NT2/D1 (cell line): ENCODE results near the gene VEZF1.
A peak's percentile ranks its signal among the peaks of the same experiment; 100 is the strongest.

Experiments used
- DNase-seq: peaks from one replicate; pipeline ENCODE4 v3.0.0-alpha.2; 2011; ENCODE audit warnings: low read depth, low spot score
- H3K27me3 ChIP-seq: 2 replicates; pipeline ENCODE4 v1.6.0; 2011; ENCODE audit warnings: mild to moderate bottlenecking; ENCODE audit not compliant: insufficient read length, insufficient read depth
- H3K36me3 ChIP-seq: 2 replicates; pipeline ENCODE4 v1.6.1; 2011; ENCODE audit warnings: mild to moderate bottlenecking, low read length, mixed read lengths; ENCODE audit not compliant: insufficient read depth, insufficient read length
- H3K4me1 ChIP-seq: 2 replicates; pipeline ENCODE4 v1.5.1; 2011; ENCODE audit not compliant: insufficient read depth, insufficient read length
- H3K4me3 ChIP-seq: 2 replicates; pipeline ENCODE4 v1.5.1; 2011; ENCODE audit warnings: low read depth; ENCODE audit not compliant: insufficient read length
- H3K9ac ChIP-seq: 2 replicates; pipeline ENCODE4 v1.6.0; 2011; ENCODE audit warnings: low read depth; ENCODE audit not compliant: insufficient read length
- H3K9me3 ChIP-seq: 2 replicates; pipeline ENCODE4 v1.5.1; 2011; ENCODE audit warnings: mild to moderate bottlenecking, low read length; ENCODE audit not compliant: insufficient read depth
- SUZ12 ChIP-seq: IDR thresholded peaks from 2 replicates; pipeline ENCODE4 v1.6.1; 2011; ENCODE audit not compliant: insufficient read length, insufficient read depth; ENCODE audit errors: extremely low read depth
- YY1 ChIP-seq: IDR thresholded peaks from 2 replicates; pipeline ENCODE4 v1.6.1; 2011; ENCODE audit not compliant: insufficient read length, insufficient read depth
- ZNF274 ChIP-seq: IDR thresholded peaks from 2 replicates; pipeline ENCODE4 v1.6.1; 2011; ENCODE audit warnings: mild to moderate bottlenecking, low read depth, low read length

The VEZF1 gene

DNA sequence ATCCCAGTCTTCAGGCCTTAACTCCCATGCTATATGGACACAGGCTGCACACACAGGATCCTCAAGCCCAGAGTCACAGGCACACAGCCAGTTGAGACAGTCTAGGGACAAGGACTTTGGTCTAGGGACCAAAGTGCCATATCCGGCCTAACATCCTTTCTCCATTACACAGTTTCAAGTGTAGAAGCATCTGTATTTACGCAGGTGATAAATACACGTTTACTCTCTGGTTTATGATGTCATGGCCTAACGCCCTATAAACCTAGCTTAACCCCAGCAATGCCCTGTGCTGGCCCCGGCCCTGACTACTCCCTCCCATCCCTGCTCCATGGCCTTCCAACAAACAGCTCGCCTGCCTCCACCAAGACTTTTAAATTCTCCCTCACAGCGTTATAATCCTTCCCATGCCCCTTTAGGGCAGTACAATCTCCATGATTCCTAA lies 50.0 kb downstream of the VEZF1 start:
- H3K4me3 ChIP-seq: no peak overlapping the region
- DNase-seq: no peak
- H3K9me3 ChIP-seq: no peaks in the 10 kb centered on the region
- peaks cover 14% of the 10 kb centered on the region for H3K4me1 ChIP-seq
- H3K9ac ChIP-seq: no peak overlapping the region
- TF ChIP-seq YY1: no peak
- H3K27me3 ChIP-seq: no peaks in the 10 kb centered on the region
- peaks cover 2% of the 10 kb centered on the region for H3K36me3 ChIP-seq

DNA sequence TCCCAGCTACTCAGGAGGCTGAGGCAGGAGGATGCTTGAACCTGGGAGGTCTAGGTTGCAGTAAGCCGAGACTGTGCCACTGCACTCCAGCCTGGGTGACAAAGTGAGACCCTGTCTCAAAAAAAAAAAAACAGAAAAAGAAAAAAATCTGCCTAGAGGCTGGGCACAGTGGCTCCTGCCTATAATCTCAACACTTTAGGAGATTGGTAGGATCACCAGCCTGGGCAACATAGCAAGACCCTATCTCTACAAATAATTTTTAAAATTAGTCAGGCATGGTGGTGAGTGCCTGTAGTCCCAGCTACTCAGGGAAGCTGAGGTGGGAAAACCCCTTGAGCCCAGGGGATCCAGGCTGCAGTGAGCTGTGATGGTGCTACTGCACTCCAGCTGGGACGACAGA lies 50.6 kb downstream of the VEZF1 start:
- no peaks in the 10 kb centered on the region for H3K27me3 ChIP-seq
- TF ChIP-seq YY1: no peak
- TF ChIP-seq SUZ12: no peak
- no peak for TF ChIP-seq ZNF274
- no peaks in the 10 kb centered on the region for H3K9me3 ChIP-seq
- no peak overlapping the region for H3K4me3 ChIP-seq
- peaks cover 14% of the 10 kb centered on the region for H3K4me1 ChIP-seq
- no peak for DNase-seq
- H3K9ac ChIP-seq: no peak overlapping the region
- peaks cover 2% of the 10 kb centered on the region for H3K36me3 ChIP-seq

DNA sequence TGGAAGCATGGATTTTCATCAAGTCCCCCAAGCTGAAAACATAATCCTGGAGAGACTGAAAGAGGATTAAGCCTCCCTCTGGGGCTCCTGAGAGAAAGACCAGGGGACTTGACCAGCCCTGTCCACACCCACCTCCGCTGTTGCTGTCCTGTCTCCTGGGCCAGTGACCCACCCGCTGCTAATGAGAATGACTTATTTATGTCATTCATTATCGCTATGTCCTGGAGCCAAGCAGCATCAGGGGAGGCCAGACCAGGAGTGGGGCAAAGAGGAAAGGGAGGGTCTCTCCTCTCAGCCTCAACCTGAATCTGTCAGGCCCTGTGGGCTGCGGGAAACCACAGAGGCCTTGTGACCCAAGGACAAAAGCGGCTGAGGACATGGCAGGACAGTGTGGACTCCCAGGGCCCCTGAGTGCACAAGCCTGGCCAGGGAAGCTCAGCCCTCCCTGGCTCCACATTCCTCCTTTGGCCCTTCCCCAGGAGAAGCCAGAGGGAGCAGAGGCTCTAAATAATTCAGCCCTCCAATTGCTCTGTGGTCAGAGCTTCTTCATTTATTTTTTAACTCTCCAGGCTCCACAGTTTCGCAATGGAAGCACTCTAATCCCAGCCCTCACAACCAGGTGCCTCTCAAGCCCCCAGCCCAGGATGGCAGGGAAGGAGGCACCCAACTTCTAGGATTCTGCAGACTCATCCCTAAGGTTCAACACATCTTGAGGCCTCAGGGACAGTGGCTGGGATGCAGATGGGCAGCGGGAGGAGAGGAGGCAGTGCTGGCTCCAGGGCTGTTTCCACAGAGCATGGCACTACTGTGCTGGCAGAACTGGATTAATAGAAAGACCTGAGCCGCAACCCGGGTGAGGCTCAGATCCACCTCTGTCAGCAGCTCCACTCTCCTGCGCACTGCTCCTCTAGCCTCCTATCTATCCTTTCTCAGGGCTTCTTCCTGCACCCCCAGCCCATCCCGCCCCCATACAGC lies 51.9 kb downstream of the VEZF1 start:
- TF ChIP-seq SUZ12 (no peak), ZNF274 (no peak), YY1 (no peak)
- Histone ChIP-seq H3K4me1 (peaks cover 21% of the 10 kb centered on the region), H3K27me3 (no peaks in the 10 kb centered on the region), H3K4me3 (no peak overlapping the region), H3K36me3 (peaks cover 2% of the 10 kb centered on the region), H3K9ac (peak overlapping the region; percentile 79), H3K9me3 (no peaks in the 10 kb centered on the region)
- DNase-seq: no peak

DNA sequence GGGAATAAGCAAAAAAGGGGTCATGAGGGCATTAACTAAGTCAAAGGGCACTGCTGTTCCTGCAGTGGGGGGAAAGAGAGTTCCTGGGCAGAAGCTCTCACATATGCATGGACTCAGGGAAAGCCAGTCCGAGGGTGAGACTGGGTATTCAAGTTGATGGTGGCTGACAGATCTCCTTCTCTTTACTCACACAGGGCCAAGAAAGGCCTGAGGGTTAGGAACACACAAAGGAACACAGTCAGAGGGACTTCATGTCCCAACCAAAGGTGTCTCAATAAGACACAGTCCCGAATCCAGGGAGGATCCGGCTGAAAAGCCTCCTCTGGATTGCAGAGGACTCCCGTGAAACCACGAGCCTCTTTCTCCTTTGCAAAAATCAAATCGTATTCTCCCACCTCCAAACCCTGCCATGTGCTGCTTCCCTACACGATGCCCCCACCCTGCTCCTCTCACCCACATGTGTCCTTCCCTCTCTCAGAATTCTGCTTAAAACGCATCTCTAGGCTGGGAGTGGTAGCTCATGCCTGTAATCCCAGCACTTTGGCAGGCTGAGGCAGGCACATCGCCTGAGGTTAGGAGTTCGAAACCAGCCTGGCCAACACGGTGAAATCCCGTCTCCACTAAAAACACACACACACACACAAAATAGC lies 56.4 kb downstream of the VEZF1 start:
- Histone ChIP-seq H3K4me1 (peaks cover 26% of the 10 kb centered on the region), H3K27me3 (no peaks in the 10 kb centered on the region), H3K36me3 (peaks cover 2% of the 10 kb centered on the region), H3K4me3 (no peak overlapping the region), H3K9ac (peak overlapping the region; percentile 51), H3K9me3 (no peaks in the 10 kb centered on the region)
- DNase-seq: no peak
- TF ChIP-seq YY1: no peak
- TF ChIP-seq ZNF274: no peak
- no peak for TF ChIP-seq SUZ12

DNA sequence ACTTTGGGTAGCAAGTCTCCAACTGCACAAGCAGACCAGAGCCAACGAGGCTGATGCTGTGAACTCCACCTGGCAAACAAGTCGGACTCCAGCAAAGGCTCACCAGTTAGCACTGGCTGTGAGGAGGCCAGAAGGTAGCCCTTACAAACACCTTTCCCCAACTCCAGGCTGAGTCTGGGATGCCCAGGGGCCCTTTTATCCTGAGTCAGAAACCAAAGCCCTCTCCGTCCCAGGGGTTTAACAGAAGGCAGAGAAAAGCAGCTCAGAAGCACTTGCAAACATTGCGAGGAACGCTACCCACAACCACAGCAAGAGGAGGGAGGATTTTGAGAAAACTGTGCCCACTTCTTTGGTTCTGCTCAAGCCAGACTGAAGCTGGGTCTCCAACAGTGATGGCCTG lies 57.8 kb downstream of the VEZF1 start:
- Histone ChIP-seq H3K9ac (no peak overlapping the region), H3K4me3 (no peak overlapping the region), H3K27me3 (no peaks in the 10 kb centered on the region), H3K36me3 (peaks cover 2% of the 10 kb centered on the region), H3K4me1 (peaks cover 26% of the 10 kb centered on the region), H3K9me3 (no peaks in the 10 kb centered on the region)
- TF ChIP-seq ZNF274 (no peak), SUZ12 (no peak), YY1 (no peak)
- DNase-seq: no peak

DNA sequence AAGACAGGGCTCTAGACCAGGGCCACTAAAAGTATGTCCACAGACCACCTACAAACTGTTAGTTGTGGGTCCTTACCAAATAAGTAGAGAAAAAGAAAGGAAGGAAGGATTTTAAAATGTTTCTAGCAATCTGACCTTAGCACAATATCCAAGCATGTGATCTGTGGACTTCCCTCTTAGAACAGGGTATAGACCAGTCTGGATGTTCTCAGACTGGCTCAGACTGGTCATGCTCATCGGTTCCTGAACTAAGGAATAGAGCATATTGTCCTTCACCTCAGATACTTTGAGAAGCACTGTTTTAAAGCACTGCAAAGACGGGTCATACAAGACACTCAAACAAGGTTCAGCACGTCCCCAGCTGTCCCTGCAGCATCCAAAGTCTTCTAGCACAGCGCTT lies 58.7 kb downstream of the VEZF1 start:
- TF ChIP-seq SUZ12: no peak
- no peak for TF ChIP-seq ZNF274
- TF ChIP-seq YY1: no peak
- Histone ChIP-seq H3K4me1 (peaks cover 26% of the 10 kb centered on the region), H3K9me3 (no peaks in the 10 kb centered on the region), H3K4me3 (no peak overlapping the region), H3K27me3 (no peaks in the 10 kb centered on the region), H3K9ac (no peak overlapping the region), H3K36me3 (peaks cover 2% of the 10 kb centered on the region)
- DNase-seq: no peak

DNA sequence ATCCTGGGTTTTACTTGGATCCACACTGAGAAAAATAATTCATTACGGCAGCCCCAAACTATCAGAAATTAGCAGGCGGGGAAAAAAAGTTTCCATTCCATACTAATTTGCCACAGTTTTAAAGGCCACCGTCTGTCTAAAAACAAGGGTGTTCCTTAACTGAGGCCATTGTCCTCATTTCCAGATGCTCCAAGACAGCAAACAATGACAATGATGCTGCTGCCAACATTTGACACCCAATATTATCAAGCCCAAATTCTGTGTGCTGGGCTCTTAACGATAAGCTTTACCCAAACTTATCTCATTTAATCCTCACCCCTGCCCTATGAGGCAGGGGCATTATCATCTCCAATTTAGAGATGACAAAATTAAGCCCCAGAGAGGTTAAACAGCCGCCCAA lies 59.1 kb downstream of the VEZF1 start:
- no peaks in the 10 kb centered on the region for H3K27me3 ChIP-seq
- H3K4me3 ChIP-seq: no peak overlapping the region
- no peak for DNase-seq
- no peak for TF ChIP-seq ZNF274
- no peak for TF ChIP-seq SUZ12
- TF ChIP-seq YY1: no peak
- no peak overlapping the region for H3K9ac ChIP-seq
- peaks cover 2% of the 10 kb centered on the region for H3K36me3 ChIP-seq
- peaks cover 26% of the 10 kb centered on the region for H3K4me1 ChIP-seq
- H3K9me3 ChIP-seq: no peaks in the 10 kb centered on the region
